ENCODE data around the gene ZNF423.
"Not testable (repeated sequence)": the region's sequence is repeated elsewhere in the genome, so short reads cannot be mapped to it uniquely, and the experiment has no call there.

Gene ZNF423

GRCh38 chr16:49687476-49688002, 168.4 kb downstream of the ZNF423 start:
- no peak overlapping the region for H3K27ac ChIP-seq
- no peak for TF ChIP-seq CTCF (conservative IDR thresholded peaks at IDR 0.05)

- H3K27ac ChIP-seq, result no peak overlapping the region
- no peak for TF ChIP-seq CTCF (conservative IDR thresholded peaks at IDR 0.05)
Measured at GRCh38 chr16:49684696-49685095, 171.2 kb downstream of the ZNF423 start.

- H3K27ac ChIP-seq, result no peak overlapping the region
- no peak for TF ChIP-seq CTCF (conservative IDR thresholded peaks at IDR 0.05)
Measured at GRCh38 chr16:49682577-49683165, 173.2 kb downstream of the ZNF423 start.

- TF ChIP-seq CTCF (conservative IDR thresholded peaks at IDR 0.05), result no peak
- no peak overlapping the region for H3K27ac ChIP-seq
Measured at GRCh38 chr16:49681217-49681883, 174.6 kb downstream of the ZNF423 start.

GRCh38 chr16:49679095-49679494, 176.8 kb downstream of the ZNF423 start:
- no peak for TF ChIP-seq CTCF (conservative IDR thresholded peaks at IDR 0.05)
- H3K27ac ChIP-seq, result no peak overlapping the region

- not testable (repeated sequence) for H3K27ac ChIP-seq
Measured at GRCh38 chr16:49677661-49678060, 178.3 kb downstream of the ZNF423 start.

GRCh38 chr16:49675413-49675812, 180.5 kb downstream of the ZNF423 start:
- no peak for TF ChIP-seq CTCF (conservative IDR thresholded peaks at IDR 0.05)
- no peak overlapping the region for H3K27ac ChIP-seq

- no peak overlapping the region for H3K27ac ChIP-seq
- no peak for TF ChIP-seq CTCF (conservative IDR thresholded peaks at IDR 0.05)
Measured at GRCh38 chr16:49674990-49675389, 180.9 kb downstream of the ZNF423 start.

Data from VCaP (cell line).